GM12878 (cell line): ENCODE measurements around the gene DAAM2.

ENCODE experiments used
- CBX3 ChIP-seq: fragments of 200-600 bp; sonication (generic); IDR thresholded peaks from 2 replicates; pipeline ENCODE4 v1.6.1; 2016; ENCODE audit warnings: low read depth, borderline replicate concordance
- EZH2 ChIP-seq: IDR thresholded peaks from 2 replicates; pipeline ENCODE4 v1.6.1; 2012; ENCODE audit warnings: low read depth, mild to moderate bottlenecking, control low read depth, inconsistent platforms, low read length, borderline replicate concordance; ENCODE audit not compliant: control insufficient read depth
- POLR2A ChIP-seq: IDR thresholded peaks from 2 replicates; pipeline ENCODE4 v1.6.1; 2011; ENCODE audit warnings: low read depth, mild to moderate bottlenecking, low read length
- POLR2AphosphoS2 ChIP-seq: IDR thresholded peaks from 2 replicates; pipeline ENCODE4 v1.6.1; 2011; ENCODE audit warnings: low read depth, mild to moderate bottlenecking, low read length, improper control_type of control experiment, moderate library complexity
- TAF1 ChIP-seq: IDR thresholded peaks from 2 replicates; pipeline ENCODE4 v1.6.1; 2011; ENCODE audit warnings: mild to moderate bottlenecking, low read depth, low read length, borderline replicate concordance
- TF ChIP-seq, protein P1 (sequence below): IDR thresholded peaks from 2 replicates; pipeline ENCODE4 v1.6.1; 2012; ENCODE audit warnings: mild to moderate bottlenecking, low read depth, low read length

DNA sequence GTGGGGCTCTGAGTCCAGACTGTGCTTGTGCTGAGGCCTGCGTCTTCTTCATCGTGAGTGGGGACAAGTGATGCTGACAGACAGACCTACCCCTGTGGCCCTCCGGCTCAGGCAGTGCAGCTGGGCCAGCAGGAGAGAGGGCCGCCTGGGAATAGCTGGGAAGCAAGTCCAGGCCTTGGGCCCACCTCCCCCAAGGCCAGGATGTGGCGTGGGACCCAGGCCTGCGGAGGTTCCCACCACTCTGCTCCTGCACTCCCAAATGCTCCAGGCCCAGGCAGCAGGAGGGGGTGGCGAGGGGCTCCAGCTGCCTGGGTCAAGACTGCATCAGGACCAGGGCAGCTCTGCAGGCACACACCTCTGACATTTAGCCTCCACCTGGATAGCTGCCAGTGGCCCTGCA, 38.3 kb downstream of the DAAM2 start:
- TF ChIP-seq, protein P1, sequence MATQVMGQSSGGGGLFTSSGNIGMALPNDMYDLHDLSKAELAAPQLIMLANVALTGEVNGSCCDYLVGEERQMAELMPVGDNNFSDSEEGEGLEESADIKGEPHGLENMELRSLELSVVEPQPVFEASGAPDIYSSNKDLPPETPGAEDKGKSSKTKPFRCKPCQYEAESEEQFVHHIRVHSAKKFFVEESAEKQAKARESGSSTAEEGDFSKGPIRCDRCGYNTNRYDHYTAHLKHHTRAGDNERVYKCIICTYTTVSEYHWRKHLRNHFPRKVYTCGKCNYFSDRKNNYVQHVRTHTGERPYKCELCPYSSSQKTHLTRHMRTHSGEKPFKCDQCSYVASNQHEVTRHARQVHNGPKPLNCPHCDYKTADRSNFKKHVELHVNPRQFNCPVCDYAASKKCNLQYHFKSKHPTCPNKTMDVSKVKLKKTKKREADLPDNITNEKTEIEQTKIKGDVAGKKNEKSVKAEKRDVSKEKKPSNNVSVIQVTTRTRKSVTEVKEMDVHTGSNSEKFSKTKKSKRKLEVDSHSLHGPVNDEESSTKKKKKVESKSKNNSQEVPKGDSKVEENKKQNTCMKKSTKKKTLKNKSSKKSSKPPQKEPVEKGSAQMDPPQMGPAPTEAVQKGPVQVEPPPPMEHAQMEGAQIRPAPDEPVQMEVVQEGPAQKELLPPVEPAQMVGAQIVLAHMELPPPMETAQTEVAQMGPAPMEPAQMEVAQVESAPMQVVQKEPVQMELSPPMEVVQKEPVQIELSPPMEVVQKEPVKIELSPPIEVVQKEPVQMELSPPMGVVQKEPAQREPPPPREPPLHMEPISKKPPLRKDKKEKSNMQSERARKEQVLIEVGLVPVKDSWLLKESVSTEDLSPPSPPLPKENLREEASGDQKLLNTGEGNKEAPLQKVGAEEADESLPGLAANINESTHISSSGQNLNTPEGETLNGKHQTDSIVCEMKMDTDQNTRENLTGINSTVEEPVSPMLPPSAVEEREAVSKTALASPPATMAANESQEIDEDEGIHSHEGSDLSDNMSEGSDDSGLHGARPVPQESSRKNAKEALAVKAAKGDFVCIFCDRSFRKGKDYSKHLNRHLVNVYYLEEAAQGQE, result no peak
- TF ChIP-seq POLR2AphosphoS2, result no peak
- no peak for TF ChIP-seq TAF1
- TF ChIP-seq EZH2, result no peak
- TF ChIP-seq POLR2A, result no peak
- TF ChIP-seq CBX3, result no peak
